Ovary (tissue), 3 donors: ENCODE measurements around the gene LPCAT2.

Experiments
- EP300 ChIP-seq: sonication (generic); formaldehyde crosslinking; IDR thresholded peaks from one replicate; pipeline ENCODE4 v1.6.1; 2017; ENCODE audit warnings: antibody characterized with exemption
- POLR2A ChIP-seq: fragments of 450-650 bp; IDR thresholded peaks from one replicate; pipeline ENCODE4 v1.6.1; 2017; ENCODE audit warnings: antibody characterized with exemption, mild to moderate bottlenecking, moderate library complexity
- TF ChIP-seq, protein P1 (sequence below), 3 donors: fragments of 450-650 bp in 2 of 3; fragments of 200-600 bp in 1 of 3; IDR thresholded peaks; one replicate each; pipeline versions ENCODE4 v1.5.1 to v1.8.0; 2016 to 2022; ENCODE audit warnings: antibody characterized with exemption in 3 of 3, mild to moderate bottlenecking in 1 of 3
- donor health status: DM: no; HTN: no; CAD: no.

DNA sequence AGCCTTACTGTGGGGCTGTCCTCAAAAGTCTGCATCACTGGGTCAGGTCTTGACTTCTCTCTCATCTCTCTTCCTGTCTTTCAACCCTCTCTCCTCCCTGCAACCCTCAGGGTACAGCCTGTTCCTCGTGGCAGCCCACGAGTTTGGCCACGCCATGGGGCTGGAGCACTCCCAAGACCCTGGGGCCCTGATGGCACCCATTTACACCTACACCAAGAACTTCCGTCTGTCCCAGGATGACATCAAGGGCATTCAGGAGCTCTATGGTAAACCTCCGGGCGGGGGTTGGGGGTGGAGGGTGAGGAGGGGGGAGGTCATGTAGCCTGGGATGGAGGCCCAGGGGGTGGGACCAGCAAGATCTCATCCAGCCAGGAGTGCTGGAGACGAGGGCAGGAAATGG is 17.2 kb upstream of the LPCAT2 start:
- TF ChIP-seq EP300 (no peak), POLR2A (no peak)
- TF ChIP-seq, protein P1, sequence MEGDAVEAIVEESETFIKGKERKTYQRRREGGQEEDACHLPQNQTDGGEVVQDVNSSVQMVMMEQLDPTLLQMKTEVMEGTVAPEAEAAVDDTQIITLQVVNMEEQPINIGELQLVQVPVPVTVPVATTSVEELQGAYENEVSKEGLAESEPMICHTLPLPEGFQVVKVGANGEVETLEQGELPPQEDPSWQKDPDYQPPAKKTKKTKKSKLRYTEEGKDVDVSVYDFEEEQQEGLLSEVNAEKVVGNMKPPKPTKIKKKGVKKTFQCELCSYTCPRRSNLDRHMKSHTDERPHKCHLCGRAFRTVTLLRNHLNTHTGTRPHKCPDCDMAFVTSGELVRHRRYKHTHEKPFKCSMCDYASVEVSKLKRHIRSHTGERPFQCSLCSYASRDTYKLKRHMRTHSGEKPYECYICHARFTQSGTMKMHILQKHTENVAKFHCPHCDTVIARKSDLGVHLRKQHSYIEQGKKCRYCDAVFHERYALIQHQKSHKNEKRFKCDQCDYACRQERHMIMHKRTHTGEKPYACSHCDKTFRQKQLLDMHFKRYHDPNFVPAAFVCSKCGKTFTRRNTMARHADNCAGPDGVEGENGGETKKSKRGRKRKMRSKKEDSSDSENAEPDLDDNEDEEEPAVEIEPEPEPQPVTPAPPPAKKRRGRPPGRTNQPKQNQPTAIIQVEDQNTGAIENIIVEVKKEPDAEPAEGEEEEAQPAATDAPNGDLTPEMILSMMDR (IDR thresholded peaks at IDR 0.05), result no peak
